OCI-LY7 (cell line): Measurements from ENCODE around the gene PRRT4. TPM values are rescaled to one million over a fixed set of nuclear protein-coding genes. Genes with fewer than 3 reads are reported as not detected.

Experiments
- Bru-seq: library from RNA; stranded (reverse); fragments of 400-500 nt; gene quantifications from one replicate; lab custom pipeline; 2021; lab: Mats Ljungman, UMichigan
- BruChase-seq, 2 experiments: library from RNA; stranded (reverse); fragments of 400-500 nt; gene quantifications; one replicate each; lab custom pipeline; 2021; lab: Mats Ljungman, UMichigan
- BruUV-seq: library from RNA; stranded (reverse); fragments of 400-500 nt; replicated peaks from 2 replicates; lab custom pipeline; 2021; lab: Mats Ljungman, UMichigan
- CTCF ChIA-PET: fragments of 300-600 bp; sonication (Branson Sonifier 250); formaldehyde crosslinking; loops from one replicate; lab custom pipeline; 2022; ENCODE audit warnings: antibody characterized with exemption; ENCODE audit not compliant: unreplicated experiment; lab: Charles Lee
- POLR2A ChIA-PET: fragments of 300-600 bp; sonication (Branson Sonifier 250); formaldehyde crosslinking; loops from one replicate; lab custom pipeline; 2022; ENCODE audit warnings: antibody characterized with exemption; lab: Charles Lee
- DNase-seq: peaks from one replicate; pipeline ENCODE4 v3.0.0-alpha.2; 2015; ENCODE audit warnings: low spot score
- H2AFZ ChIP-seq: fragments of 200-600 bp; sonication (generic), shearing (Covaris generic); 2 replicates; pipeline ENCODE4 v1.6.1; 2014; ENCODE audit warnings: mild to moderate bottlenecking, antibody characterized with exemption, low read length, moderate library complexity
- H3K27ac ChIP-seq: fragments of 200-600 bp; sonication (generic); 2 replicates; pipeline ENCODE4 v1.5.1; 2014; ENCODE audit warnings: mixed run types, low read depth, mild to moderate bottlenecking, moderate library complexity, low read length, inconsistent platforms; ENCODE audit not compliant: poor library complexity, severe bottlenecking
- H3K36me3 ChIP-seq: fragments of 200-600 bp; sonication (generic); 2 replicates; pipeline ENCODE4 v1.6.1; 2014; ENCODE audit warnings: mild to moderate bottlenecking, antibody characterized with exemption, low read length, moderate library complexity, mixed read lengths; ENCODE audit not compliant: insufficient read depth
- H3K4me1 ChIP-seq: fragments of 200-600 bp; sonication (generic); 2 replicates; pipeline ENCODE4 v1.5.1; 2014; ENCODE audit warnings: mild to moderate bottlenecking, low read length; ENCODE audit not compliant: insufficient read depth, poor library complexity, severe bottlenecking
- H3K4me2 ChIP-seq: fragments of 200-600 bp; sonication (generic); 2 replicates; pipeline ENCODE4 v1.6.1; 2014; ENCODE audit warnings: mild to moderate bottlenecking, low read length
- H3K4me3 ChIP-seq: fragments of 200-600 bp; sonication (generic); 2 replicates; pipeline ENCODE4 v1.5.1; 2014; ENCODE audit warnings: mild to moderate bottlenecking, low read depth, low read length; ENCODE audit not compliant: poor library complexity, severe bottlenecking
- H3K79me2 ChIP-seq: fragments of 200-600 bp; sonication (generic); 2 replicates; pipeline ENCODE4 v1.6.1; 2016; ENCODE audit warnings: low read depth, mild to moderate bottlenecking, low read length, moderate library complexity, mixed read lengths; ENCODE audit not compliant: insufficient read depth
- H3K9me2 ChIP-seq: fragments of 200-600 bp; sonication (generic); 2 replicates; pipeline ENCODE4 v1.6.1; 2016; ENCODE audit warnings: mild to moderate bottlenecking, low read length, mixed read lengths; ENCODE audit not compliant: insufficient read depth
- H3K9me3 ChIP-seq: fragments of 200-600 bp; sonication (generic); 2 replicates; pipeline ENCODE4 v1.6.1; 2014; ENCODE audit warnings: mild to moderate bottlenecking, mixed run types, low read length, mixed read lengths
- H4K20me1 ChIP-seq: fragments of 200-600 bp; sonication (generic); 2 replicates; pipeline ENCODE4 v1.6.1; 2014; ENCODE audit warnings: mild to moderate bottlenecking, antibody characterized with exemption, low read length, moderate library complexity, mixed read lengths; ENCODE audit not compliant: insufficient read depth
- EZH2phosphoT487 ChIP-seq: fragments of 200-600 bp; sonication (generic); IDR thresholded peaks from 2 replicates; pipeline ENCODE4 v1.6.1; 2018; ENCODE audit warnings: low read depth, borderline replicate concordance, mild to moderate bottlenecking, mixed run types, antibody characterized with exemption, low read length, moderate library complexity, mixed read lengths
- intact Hi-C: fragments of 100-400 bp; cut with micrococcal nuclease; formaldehyde crosslinking; loops from one replicate; pipeline ENCODE4 v1.10.0; 2022; ENCODE audit not compliant: unreplicated experiment
- long read RNA-seq: library from polyadenylated mRNA; stranded (forward); transcript quantifications from one replicate; pipeline ENCODE4 v2.0.0, GENCODE V29; 2022
- total RNA-seq, 2 experiments: library from RNA; depleted of rRNA in 1 of 2; stranded (reverse); fragments of >200 nt in 1 of 2; shearing (Covaris generic) in 1 of 2; gene quantifications; 2 replicates each; pipeline ENCODE4 v1.2.3, GENCODE V29; 2014 to 2022
- TF ChIP-seq, protein P1 (sequence below): fragments of 200-600 bp; sonication (generic); conservative IDR thresholded peaks from 2 replicates; pipeline ENCODE4 v1.5.1; 2014; ENCODE audit warnings: mild to moderate bottlenecking, antibody characterized with exemption, low read length, moderate library complexity, mixed read lengths

The PRRT4 gene
- total RNA-seq (2014; rRNA removed; shearing (Covaris generic)) (not detected in 2 replicates), total RNA-seq (2022) (not detected in 2 replicates), Bru-seq, nascent RNA (not detected), BruChase-seq, experiment 1, labeled RNA remaining after a 6-hour chase (not detected), BruChase-seq, experiment 2, labeled RNA remaining after a 2-hour chase (not detected)
- long read RNA-seq = 0 reads

GRCh38 chr7:128361411-128362379 lies at the start of gene PRRT4:
Gene PRRT4, minus strand, starts transcription at chr7:128361690.
- no peak for DNase-seq
- no TSS peak for BruUV-seq
- H3K9me3 ChIP-seq = no peaks in the 10 kb centered on the region
- no peaks in the 10 kb centered on the region for H3K9me2 ChIP-seq
- no peaks in the 10 kb centered on the region for H3K4me1 ChIP-seq
- H3K27ac ChIP-seq = no peak within 1 kb of the TSS
- no peak within 1 kb of the TSS for H3K4me3 ChIP-seq
- ChIA-PET CTCF (no interaction called here), POLR2A (no interaction called here)
- H3K79me2 ChIP-seq = no peaks in the 10 kb centered on the region
- no peak within 1 kb of the TSS for H2AFZ ChIP-seq
- H3K36me3 ChIP-seq = no peaks in the 10 kb centered on the region
- intact Hi-C loops = no loop called here
- TF ChIP-seq EZH2phosphoT487 = peak; percentile 72; the same call in 1 of the 2 replicates
- TF ChIP-seq, protein P1, sequence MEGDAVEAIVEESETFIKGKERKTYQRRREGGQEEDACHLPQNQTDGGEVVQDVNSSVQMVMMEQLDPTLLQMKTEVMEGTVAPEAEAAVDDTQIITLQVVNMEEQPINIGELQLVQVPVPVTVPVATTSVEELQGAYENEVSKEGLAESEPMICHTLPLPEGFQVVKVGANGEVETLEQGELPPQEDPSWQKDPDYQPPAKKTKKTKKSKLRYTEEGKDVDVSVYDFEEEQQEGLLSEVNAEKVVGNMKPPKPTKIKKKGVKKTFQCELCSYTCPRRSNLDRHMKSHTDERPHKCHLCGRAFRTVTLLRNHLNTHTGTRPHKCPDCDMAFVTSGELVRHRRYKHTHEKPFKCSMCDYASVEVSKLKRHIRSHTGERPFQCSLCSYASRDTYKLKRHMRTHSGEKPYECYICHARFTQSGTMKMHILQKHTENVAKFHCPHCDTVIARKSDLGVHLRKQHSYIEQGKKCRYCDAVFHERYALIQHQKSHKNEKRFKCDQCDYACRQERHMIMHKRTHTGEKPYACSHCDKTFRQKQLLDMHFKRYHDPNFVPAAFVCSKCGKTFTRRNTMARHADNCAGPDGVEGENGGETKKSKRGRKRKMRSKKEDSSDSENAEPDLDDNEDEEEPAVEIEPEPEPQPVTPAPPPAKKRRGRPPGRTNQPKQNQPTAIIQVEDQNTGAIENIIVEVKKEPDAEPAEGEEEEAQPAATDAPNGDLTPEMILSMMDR = no peak
- H4K20me1 ChIP-seq = no peaks in the 10 kb centered on the region
- H3K4me2 ChIP-seq = peak within 1 kb of the TSS; percentile 18; the same call in 1 of the 2 replicates

- Histone ChIP-seq H3K36me3 (no peaks in the 10 kb centered on the region), H3K4me1 (peaks cover 7% of the 10 kb centered on the region), H2AFZ (peak overlapping the region; percentile 91), H3K4me2 (peak overlapping the region; percentile 100), H3K4me3 (peak overlapping the region; percentile 72), H4K20me1 (no peaks in the 10 kb centered on the region), H3K27ac (no peak overlapping the region), H3K79me2 (no peaks in the 10 kb centered on the region), H3K9me2 (no peaks in the 10 kb centered on the region), H3K9me3 (no peaks in the 10 kb centered on the region)
- ChIA-PET CTCF (no interaction called here), POLR2A (no interaction called here)
- BruUV-seq = no TSS peak
- intact Hi-C loops = no loop called here
- no peak for DNase-seq
- no peak; the same call in 1 of the 2 replicates for TF ChIP-seq EZH2phosphoT487
- TF ChIP-seq, protein P1 = no peak
Measured at GRCh38 chr7:128410451-128410753, 48.9 kb upstream of the PRRT4 start.
